Liver (tissue), 9 donors: Measurements from ENCODE around the gene DHDDS. TPM values are rescaled to one million over a fixed set of nuclear protein-coding genes. Genes with fewer than 3 reads are reported as not detected.

ENCODE experiments used
- DNase-seq: peaks from one replicate; pipeline ENCODE4 v3.0.0-alpha.2; 2017; ENCODE audit warnings: low spot score
- H3K27ac ChIP-seq, 2 donors: one replicate each; pipeline ENCODE4 v1.7.0; 2013; ENCODE audit warnings: inconsistent platforms in 2 of 2, low read length in 2 of 2, control low read depth in 1 of 2, low read depth in 1 of 2, mild to moderate bottlenecking in 1 of 2
- H3K27me3 ChIP-seq, 4 donors: one replicate each; pipeline versions ENCODE4 v1.6.1 to v1.7.0; 2013; ENCODE audit warnings: low read length in 3 of 4, inconsistent platforms in 1 of 4, mild to moderate bottlenecking in 1 of 4, moderate library complexity in 1 of 4; ENCODE audit not compliant: control insufficient read depth in 4 of 4, insufficient read depth in 4 of 4
- H3K36me3 ChIP-seq, 4 donors: one replicate each; pipeline versions ENCODE4 v1.6.1 to v1.7.0; 2013; ENCODE audit warnings: low read length in 3 of 4, mild to moderate bottlenecking in 3 of 4, low read depth in 1 of 4, moderate library complexity in 1 of 4; ENCODE audit not compliant: control insufficient read depth in 4 of 4, insufficient read depth in 3 of 4
- H3K4me1 ChIP-seq, 4 donors: one replicate each; pipeline versions ENCODE4 v1.6.1 to v1.7.0; 2013; ENCODE audit warnings: low read length in 3 of 4, mild to moderate bottlenecking in 3 of 4, moderate library complexity in 1 of 4; ENCODE audit not compliant: control insufficient read depth in 4 of 4, insufficient read depth in 4 of 4
- H3K4me3 ChIP-seq, 3 donors: one replicate each; pipeline versions ENCODE4 v1.6.1 to v1.7.0; 2013; ENCODE audit warnings: low read length in 3 of 3, control low read depth in 1 of 3, low read depth in 1 of 3, mild to moderate bottlenecking in 1 of 3
- H3K9ac ChIP-seq, 2 donors: one replicate each; pipeline ENCODE4 v1.7.0; 2013; ENCODE audit warnings: low read length in 2 of 2, mild to moderate bottlenecking in 2 of 2, moderate library complexity in 2 of 2, control low read depth in 1 of 2, low read depth in 1 of 2
- H3K9me3 ChIP-seq, 4 donors: one replicate each; pipeline versions ENCODE4 v1.6.1 to v1.7.0; 2013; ENCODE audit warnings: low read length in 3 of 4; ENCODE audit not compliant: control insufficient read depth in 4 of 4
- EGR1 ChIP-seq, 2 donors: IDR thresholded peaks; 2 replicates each; pipeline ENCODE4 v1.6.1; 2016 to 2018; ENCODE audit warnings: antibody characterized with exemption in 2 of 2, low read depth in 2 of 2
- FOXA1 ChIP-seq: IDR thresholded peaks from 2 replicates; pipeline ENCODE4 v1.6.1; 2016; ENCODE audit warnings: antibody characterized with exemption
- GABPA ChIP-seq, 2 donors: IDR thresholded peaks in 1 of 2; conservative IDR thresholded peaks in 1 of 2; 2 replicates each; pipeline ENCODE4 v1.6.1; 2016; ENCODE audit warnings: antibody characterized with exemption in 2 of 2, mild to moderate bottlenecking in 1 of 2, moderate library complexity in 1 of 2
- HNF4A ChIP-seq, 2 donors: conservative IDR thresholded peaks; 2 replicates each; pipeline ENCODE4 v1.6.1; 2016; ENCODE audit warnings: antibody characterized with exemption in 2 of 2, mild to moderate bottlenecking in 2 of 2
- HNF4G ChIP-seq: IDR thresholded peaks from 2 replicates; pipeline ENCODE4 v1.6.1; 2016; ENCODE audit warnings: antibody characterized with exemption
- RAD21 ChIP-seq, 2 donors: IDR thresholded peaks; 2 replicates each; pipeline ENCODE4 v1.6.1; 2016; ENCODE audit warnings: antibody characterized with exemption in 2 of 2, mild to moderate bottlenecking in 2 of 2
- RXRA ChIP-seq, 2 donors: IDR thresholded peaks; 2 replicates each; pipeline ENCODE4 v1.6.1; 2017 to 2018; ENCODE audit warnings: antibody characterized with exemption in 2 of 2, mild to moderate bottlenecking in 1 of 2
- SP1 ChIP-seq: IDR thresholded peaks from 2 replicates; pipeline ENCODE4 v1.6.1; 2018; ENCODE audit warnings: antibody characterized with exemption, mild to moderate bottlenecking
- TAF1 ChIP-seq: conservative IDR thresholded peaks from 2 replicates; pipeline ENCODE4 v1.6.1; 2016; ENCODE audit warnings: antibody characterized with exemption, mild to moderate bottlenecking
- YY1 ChIP-seq: IDR thresholded peaks from 2 replicates; pipeline ENCODE4 v1.6.1; 2016; ENCODE audit warnings: antibody characterized with exemption, mild to moderate bottlenecking
- WGBS: extraction: QIAGEN DNeasy Blood & Tissue Kit; methylation state at CpG from one replicate; pipeline ENCODE4 v1.1.7; 2013; 5-methylcytosine and 5-hydroxymethylcytosine counted together
- polyA plus RNA-seq, 2 donors: library from polyadenylated mRNA; stranded (reverse) in 1 of 2; unstranded in 1 of 2; fragments of 200-250 nt in 1 of 2; fragments of >200 nt in 1 of 2; fragmentation: Nextera tagmentation in 1 of 2; extraction: Ambion mirVana in 1 of 2; gene quantifications; one replicate each; pipeline versions ENCODE4 v1.2.1 to v1.2.3, GENCODE V29; 2013 to 2015
- total RNA-seq, 2 donors: library from RNA; depleted of rRNA; stranded (reverse); fragments of >200 nt; gene quantifications; one replicate each; pipeline ENCODE4 v1.2.3, GENCODE V29; 2014
- TF ChIP-seq, protein P1 (sequence below): fragments of 150-350 bp; IDR thresholded peaks from 2 replicates; pipeline ENCODE4 v1.5.1; 2017; ENCODE audit warnings: improper control_type of control experiment, low read depth, low read length; ENCODE audit not compliant: missing input control
- TF ChIP-seq, protein P2 (sequence below): IDR thresholded peaks from 2 replicates; pipeline ENCODE4 v1.6.1; 2016; ENCODE audit warnings: antibody characterized with exemption, mild to moderate bottlenecking
- TF ChIP-seq, protein P3 (sequence below): IDR thresholded peaks from 2 replicates; pipeline ENCODE4 v1.6.1; 2016; ENCODE audit warnings: antibody characterized with exemption
- TF ChIP-seq, protein P4 (sequence below): IDR thresholded peaks from 2 replicates; pipeline ENCODE4 v1.6.1; 2016; ENCODE audit warnings: antibody characterized with exemption
- TF ChIP-seq, protein P5 (sequence below): IDR thresholded peaks from 2 replicates; pipeline ENCODE4 v1.6.1; 2016; ENCODE audit warnings: antibody characterized with exemption
- donor health status: healthy.
- donor health status: healthy.
- donor health status: healthy.
- donor health status: healthy.
- donor health status: healthy.

The DHDDS gene
- total and polyA plus RNA-seq, 4 donors = 10.6 to 21.7 (median 16.6) TPM

DNA sequence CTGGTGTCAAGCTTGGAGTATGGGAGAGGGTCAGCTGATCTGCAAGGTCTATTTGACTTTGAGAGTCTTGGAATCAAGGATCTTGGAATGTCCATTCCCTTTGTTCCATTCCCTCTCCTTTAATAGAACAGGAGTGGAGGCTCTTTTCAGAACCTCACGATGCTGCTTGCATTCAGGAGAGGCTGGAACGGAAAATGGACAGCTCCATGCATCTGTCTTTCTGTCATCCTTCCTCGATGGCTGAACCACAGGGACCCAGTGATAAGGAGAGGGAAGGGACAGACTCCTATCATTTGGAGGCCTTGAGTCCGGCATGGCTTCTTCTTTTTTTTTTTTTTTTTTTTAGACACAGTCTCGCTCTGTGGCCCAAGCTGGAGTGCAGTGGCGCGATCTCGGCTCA lies 36.4 kb upstream of the DHDDS start:
- H3K4me1 ChIP-seq = no peaks in the 10 kb centered on the region
- no peak overlapping the region for H3K27ac ChIP-seq
- H3K9me3 ChIP-seq = no peaks in the 10 kb centered on the region
- TF ChIP-seq, protein P1, sequence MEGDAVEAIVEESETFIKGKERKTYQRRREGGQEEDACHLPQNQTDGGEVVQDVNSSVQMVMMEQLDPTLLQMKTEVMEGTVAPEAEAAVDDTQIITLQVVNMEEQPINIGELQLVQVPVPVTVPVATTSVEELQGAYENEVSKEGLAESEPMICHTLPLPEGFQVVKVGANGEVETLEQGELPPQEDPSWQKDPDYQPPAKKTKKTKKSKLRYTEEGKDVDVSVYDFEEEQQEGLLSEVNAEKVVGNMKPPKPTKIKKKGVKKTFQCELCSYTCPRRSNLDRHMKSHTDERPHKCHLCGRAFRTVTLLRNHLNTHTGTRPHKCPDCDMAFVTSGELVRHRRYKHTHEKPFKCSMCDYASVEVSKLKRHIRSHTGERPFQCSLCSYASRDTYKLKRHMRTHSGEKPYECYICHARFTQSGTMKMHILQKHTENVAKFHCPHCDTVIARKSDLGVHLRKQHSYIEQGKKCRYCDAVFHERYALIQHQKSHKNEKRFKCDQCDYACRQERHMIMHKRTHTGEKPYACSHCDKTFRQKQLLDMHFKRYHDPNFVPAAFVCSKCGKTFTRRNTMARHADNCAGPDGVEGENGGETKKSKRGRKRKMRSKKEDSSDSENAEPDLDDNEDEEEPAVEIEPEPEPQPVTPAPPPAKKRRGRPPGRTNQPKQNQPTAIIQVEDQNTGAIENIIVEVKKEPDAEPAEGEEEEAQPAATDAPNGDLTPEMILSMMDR = no peak
- TF ChIP-seq, protein P2, sequence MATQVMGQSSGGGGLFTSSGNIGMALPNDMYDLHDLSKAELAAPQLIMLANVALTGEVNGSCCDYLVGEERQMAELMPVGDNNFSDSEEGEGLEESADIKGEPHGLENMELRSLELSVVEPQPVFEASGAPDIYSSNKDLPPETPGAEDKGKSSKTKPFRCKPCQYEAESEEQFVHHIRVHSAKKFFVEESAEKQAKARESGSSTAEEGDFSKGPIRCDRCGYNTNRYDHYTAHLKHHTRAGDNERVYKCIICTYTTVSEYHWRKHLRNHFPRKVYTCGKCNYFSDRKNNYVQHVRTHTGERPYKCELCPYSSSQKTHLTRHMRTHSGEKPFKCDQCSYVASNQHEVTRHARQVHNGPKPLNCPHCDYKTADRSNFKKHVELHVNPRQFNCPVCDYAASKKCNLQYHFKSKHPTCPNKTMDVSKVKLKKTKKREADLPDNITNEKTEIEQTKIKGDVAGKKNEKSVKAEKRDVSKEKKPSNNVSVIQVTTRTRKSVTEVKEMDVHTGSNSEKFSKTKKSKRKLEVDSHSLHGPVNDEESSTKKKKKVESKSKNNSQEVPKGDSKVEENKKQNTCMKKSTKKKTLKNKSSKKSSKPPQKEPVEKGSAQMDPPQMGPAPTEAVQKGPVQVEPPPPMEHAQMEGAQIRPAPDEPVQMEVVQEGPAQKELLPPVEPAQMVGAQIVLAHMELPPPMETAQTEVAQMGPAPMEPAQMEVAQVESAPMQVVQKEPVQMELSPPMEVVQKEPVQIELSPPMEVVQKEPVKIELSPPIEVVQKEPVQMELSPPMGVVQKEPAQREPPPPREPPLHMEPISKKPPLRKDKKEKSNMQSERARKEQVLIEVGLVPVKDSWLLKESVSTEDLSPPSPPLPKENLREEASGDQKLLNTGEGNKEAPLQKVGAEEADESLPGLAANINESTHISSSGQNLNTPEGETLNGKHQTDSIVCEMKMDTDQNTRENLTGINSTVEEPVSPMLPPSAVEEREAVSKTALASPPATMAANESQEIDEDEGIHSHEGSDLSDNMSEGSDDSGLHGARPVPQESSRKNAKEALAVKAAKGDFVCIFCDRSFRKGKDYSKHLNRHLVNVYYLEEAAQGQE = no peak
- TF ChIP-seq SP1 (no peak), EGR1 (IDR thresholded peaks at IDR 0.05; ENCODE audit: low read depth in 2 of 2) (no peak), RAD21 (IDR thresholded peaks at IDR 0.05) (no peak), HNF4A (conservative IDR thresholded peaks at IDR 0.05) (no peak)
- TF ChIP-seq, protein P3, sequence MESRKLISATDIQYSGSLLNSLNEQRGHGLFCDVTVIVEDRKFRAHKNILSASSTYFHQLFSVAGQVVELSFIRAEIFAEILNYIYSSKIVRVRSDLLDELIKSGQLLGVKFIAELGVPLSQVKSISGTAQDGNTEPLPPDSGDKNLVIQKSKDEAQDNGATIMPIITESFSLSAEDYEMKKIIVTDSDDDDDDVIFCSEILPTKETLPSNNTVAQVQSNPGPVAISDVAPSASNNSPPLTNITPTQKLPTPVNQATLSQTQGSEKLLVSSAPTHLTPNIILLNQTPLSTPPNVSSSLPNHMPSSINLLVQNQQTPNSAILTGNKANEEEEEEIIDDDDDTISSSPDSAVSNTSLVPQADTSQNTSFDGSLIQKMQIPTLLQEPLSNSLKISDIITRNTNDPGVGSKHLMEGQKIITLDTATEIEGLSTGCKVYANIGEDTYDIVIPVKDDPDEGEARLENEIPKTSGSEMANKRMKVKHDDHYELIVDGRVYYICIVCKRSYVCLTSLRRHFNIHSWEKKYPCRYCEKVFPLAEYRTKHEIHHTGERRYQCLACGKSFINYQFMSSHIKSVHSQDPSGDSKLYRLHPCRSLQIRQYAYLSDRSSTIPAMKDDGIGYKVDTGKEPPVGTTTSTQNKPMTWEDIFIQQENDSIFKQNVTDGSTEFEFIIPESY = no peak
- 87% methylated on average over 8 of the region's 8 CpGs for WGBS
- no peak overlapping the region for H3K4me3 ChIP-seq
- H3K9ac ChIP-seq = no peak overlapping the region
- H3K27me3 ChIP-seq = no peaks in the 10 kb centered on the region
- H3K36me3 ChIP-seq = no peaks in the 10 kb centered on the region
- DNase-seq = no peak

DNA sequence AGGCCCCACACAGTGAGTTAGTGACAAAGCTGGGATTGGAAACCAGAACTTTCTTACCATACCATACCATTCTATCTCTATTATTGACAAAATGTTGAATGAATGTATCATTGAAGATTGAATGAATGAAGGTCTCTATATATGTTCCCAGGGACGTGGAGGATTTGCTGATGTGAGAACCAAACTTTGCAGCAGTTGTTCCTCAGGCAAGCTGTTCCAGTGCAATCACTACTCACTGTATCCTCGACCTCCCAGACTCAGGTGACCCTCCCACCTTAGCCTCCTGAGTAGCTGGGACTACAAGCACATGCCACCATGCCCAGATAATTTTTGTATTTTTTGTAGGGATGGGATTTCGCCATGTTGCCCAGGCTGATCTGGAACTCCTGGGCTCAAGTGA lies 33.1 kb upstream of the DHDDS start:
- Histone ChIP-seq H3K4me1 (no peaks in the 10 kb centered on the region), H3K27me3 (peaks cover 0 to 2% (median 0%) of the 10 kb centered on the region in 4 donors), H3K9ac (no peak overlapping the region), H3K4me3 (no peak overlapping the region), H3K36me3 (no peaks in the 10 kb centered on the region), H3K27ac (no peak overlapping the region), H3K9me3 (no peaks in the 10 kb centered on the region)
- WGBS = 78% methylated on average over 3 of the region's 3 CpGs
- DNase-seq = no peak
- TF ChIP-seq, protein P3 = no peak
- TF ChIP-seq EGR1 (IDR thresholded peaks at IDR 0.05; ENCODE audit: low read depth in 2 of 2) (no peak), HNF4G (no peak), TAF1 (no peak), RXRA (IDR thresholded peaks at IDR 0.05) (no peak), GABPA (IDR thresholded peaks at IDR 0.05 in 1 of 2, conservative IDR thresholded peaks at IDR 0.05 in 1 of 2) (no peak), FOXA1 (no peak), YY1 (no peak), RAD21 (IDR thresholded peaks at IDR 0.05) (no peak), HNF4A (conservative IDR thresholded peaks at IDR 0.05) (no peak)
- TF ChIP-seq, protein P4, sequence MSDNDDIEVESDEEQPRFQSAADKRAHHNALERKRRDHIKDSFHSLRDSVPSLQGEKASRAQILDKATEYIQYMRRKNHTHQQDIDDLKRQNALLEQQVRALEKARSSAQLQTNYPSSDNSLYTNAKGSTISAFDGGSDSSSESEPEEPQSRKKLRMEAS = no peak
- TF ChIP-seq, protein P2 = no peak
- TF ChIP-seq, protein P1 = no peak
- TF ChIP-seq, protein P5, sequence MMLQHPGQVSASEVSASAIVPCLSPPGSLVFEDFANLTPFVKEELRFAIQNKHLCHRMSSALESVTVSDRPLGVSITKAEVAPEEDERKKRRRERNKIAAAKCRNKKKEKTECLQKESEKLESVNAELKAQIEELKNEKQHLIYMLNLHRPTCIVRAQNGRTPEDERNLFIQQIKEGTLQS = no peak
